SH-SY5Y (cell line): Measurements from ENCODE around the gene ACTN4.

Experiments
- GATA2 ChIP-seq: IDR thresholded peaks from 2 replicates; pipeline ENCODE4 v1.6.1; 2011; ENCODE audit warnings: mild to moderate bottlenecking, low read depth, low read length
- GATA3 ChIP-seq: IDR thresholded peaks from 2 replicates; pipeline ENCODE4 v1.6.1; 2011; ENCODE audit warnings: low read depth, mild to moderate bottlenecking, low read length, moderate library complexity

- TF ChIP-seq GATA3 = no peak
- TF ChIP-seq GATA2 = no peak
These were observed 36.8 kb downstream of the ACTN4 start for GRCh38 chr19:38684078-38684861.
